PC-9 (cell line): Measurements from ENCODE around the gene MED26. TPM values are rescaled to one million over a fixed set of nuclear protein-coding genes. Genes with fewer than 3 reads are reported as not detected.

Experiments used
- BruUV-seq: library from RNA; stranded (reverse); fragments of 400-500 nt; replicated peaks from 2 replicates; lab custom pipeline; 2021; lab: Mats Ljungman, UMichigan
- CTCF ChIA-PET: fragments of 300-600 bp; sonication (Branson Sonifier 250); formaldehyde crosslinking; loops from one replicate; lab custom pipeline; 2022; ENCODE audit warnings: antibody characterized with exemption; lab: Charles Lee
- POLR2A ChIA-PET: fragments of 300-600 bp; sonication (Branson Sonifier 250); formaldehyde crosslinking; loops from one replicate; lab custom pipeline; 2022; ENCODE audit warnings: antibody characterized with exemption; ENCODE audit not compliant: unreplicated experiment; lab: Charles Lee
- DNase-seq, 2 experiments: peaks; one replicate each; pipeline versions ENCODE4 v3.0.0 to v3.0.0-alpha.2; 2015 to 2022; ENCODE audit warnings: mixed read lengths in 1 of 2
- H2AFZ ChIP-seq: fragments of 200-600 bp; sonication (generic); 2 replicates; pipeline ENCODE4 v1.8.1; 2017; ENCODE audit warnings: antibody characterized with exemption
- H3F3A ChIP-seq: fragments of 200-600 bp; sonication (generic); 2 replicates; pipeline ENCODE4 v1.8.1; 2017; ENCODE audit warnings: antibody characterized with exemption, mild to moderate bottlenecking, low read depth; ENCODE audit not compliant: insufficient read depth
- H3K27ac ChIP-seq: fragments of 200-600 bp; sonication (generic); 2 replicates; pipeline ENCODE4 v1.6.1; 2016; ENCODE audit warnings: mixed run types
- H3K27me3 ChIP-seq: fragments of 200-600 bp; sonication (generic); 2 replicates; pipeline ENCODE4 v1.6.1; 2016; ENCODE audit warnings: low read depth, mixed run types; ENCODE audit not compliant: insufficient read depth
- H3K36me3 ChIP-seq: fragments of 200-600 bp; sonication (generic); 2 replicates; pipeline ENCODE4 v1.6.1; 2016; ENCODE audit warnings: low read depth, mixed run types
- H3K4me1 ChIP-seq: fragments of 200-600 bp; sonication (generic); replicated peaks from 2 replicates; pipeline ENCODE4 v1.6.1; 2016; ENCODE audit warnings: mixed run types; ENCODE audit not compliant: insufficient read depth
- H3K4me2 ChIP-seq: fragments of 200-600 bp; sonication (generic); 2 replicates; pipeline ENCODE4 v1.6.1; 2017; ENCODE audit warnings: mixed run types
- H3K4me3 ChIP-seq: fragments of 200-600 bp; sonication (generic); 2 replicates; pipeline ENCODE4 v1.6.1; 2016; ENCODE audit warnings: mixed run types
- H3K79me2 ChIP-seq: fragments of 200-600 bp; sonication (generic); 2 replicates; pipeline ENCODE4 v1.6.1; 2017; ENCODE audit warnings: low read depth, mixed run types
- H3K9me2 ChIP-seq: fragments of 200-600 bp; sonication (generic); 2 replicates; pipeline ENCODE4 v1.8.1; 2017; ENCODE audit warnings: mild to moderate bottlenecking; ENCODE audit not compliant: insufficient read depth
- H3K9me3 ChIP-seq: fragments of 200-600 bp; sonication (generic); 2 replicates; pipeline ENCODE4 v1.8.1; 2016; ENCODE audit warnings: low read depth; ENCODE audit not compliant: insufficient read depth
- H4K20me1 ChIP-seq: fragments of 200-600 bp; sonication (generic); 2 replicates; pipeline ENCODE4 v1.8.1; 2017; ENCODE audit not compliant: insufficient read depth
- EZH2 ChIP-seq: fragments of 200-600 bp; sonication (generic); IDR thresholded peaks from 2 replicates; pipeline ENCODE4 v1.8.0; 2017; ENCODE audit warnings: antibody characterized with exemption, low read depth
- intact Hi-C: fragments of 100-400 bp; cut with micrococcal nuclease; formaldehyde crosslinking; loops from one replicate; pipeline ENCODE4 v1.10.0; 2022; ENCODE audit not compliant: unreplicated experiment
- total RNA-seq: library from RNA; stranded (reverse); gene quantifications from 2 replicates; pipeline ENCODE4 v1.2.3, GENCODE V29; 2021
- TF ChIP-seq, protein P1 (sequence below): fragments of 200-600 bp; sonication (generic); conservative IDR thresholded peaks from 2 replicates; pipeline ENCODE4 v1.6.1; 2017; ENCODE audit warnings: mixed run types, antibody characterized with exemption, mild to moderate bottlenecking, moderate library complexity

Gene MED26
- total RNA-seq, 1 experiment from 2014 or later: 11.9 TPM

DNA sequence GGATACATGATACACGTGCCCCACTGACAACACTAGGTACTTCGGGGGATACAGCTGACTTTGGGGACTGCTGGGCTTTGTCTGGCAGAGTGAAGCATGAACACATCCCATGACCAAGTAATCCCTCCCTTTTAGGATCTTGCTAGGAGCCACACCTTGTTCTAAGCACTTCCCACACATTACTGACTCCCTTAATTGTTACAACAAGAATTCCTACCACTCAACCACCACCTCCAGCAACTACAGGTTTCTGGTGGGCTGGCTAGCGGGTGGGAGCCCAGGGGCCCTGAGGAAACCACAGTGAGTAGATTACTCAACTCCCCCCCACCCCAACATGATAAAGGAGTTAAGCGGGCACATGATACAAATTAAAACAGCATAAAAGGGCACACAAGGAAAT, 48.6 kb downstream of the MED26 start:
- no peak for DNase-seq
- intact Hi-C loops: no loop called here
- 0 out of 2 replicates have a peak, but pooled peaks cover 9% of the 10 kb centered on the region for H3K36me3 ChIP-seq
- peaks cover 88% of the 10 kb centered on the region for H3K79me2 ChIP-seq
- peaks cover 6% of the 10 kb centered on the region for H3K4me1 ChIP-seq
- H2AFZ ChIP-seq: no peak overlapping the region
- no peak overlapping the region for H3K4me3 ChIP-seq
- peaks cover 13% of the 10 kb centered on the region; the same call in 1 of the 2 replicates for H3F3A ChIP-seq
- ChIA-PET POLR2A (no interaction called here), CTCF (no interaction called here)
- TF ChIP-seq EZH2: no peak
- TF ChIP-seq, protein P1, sequence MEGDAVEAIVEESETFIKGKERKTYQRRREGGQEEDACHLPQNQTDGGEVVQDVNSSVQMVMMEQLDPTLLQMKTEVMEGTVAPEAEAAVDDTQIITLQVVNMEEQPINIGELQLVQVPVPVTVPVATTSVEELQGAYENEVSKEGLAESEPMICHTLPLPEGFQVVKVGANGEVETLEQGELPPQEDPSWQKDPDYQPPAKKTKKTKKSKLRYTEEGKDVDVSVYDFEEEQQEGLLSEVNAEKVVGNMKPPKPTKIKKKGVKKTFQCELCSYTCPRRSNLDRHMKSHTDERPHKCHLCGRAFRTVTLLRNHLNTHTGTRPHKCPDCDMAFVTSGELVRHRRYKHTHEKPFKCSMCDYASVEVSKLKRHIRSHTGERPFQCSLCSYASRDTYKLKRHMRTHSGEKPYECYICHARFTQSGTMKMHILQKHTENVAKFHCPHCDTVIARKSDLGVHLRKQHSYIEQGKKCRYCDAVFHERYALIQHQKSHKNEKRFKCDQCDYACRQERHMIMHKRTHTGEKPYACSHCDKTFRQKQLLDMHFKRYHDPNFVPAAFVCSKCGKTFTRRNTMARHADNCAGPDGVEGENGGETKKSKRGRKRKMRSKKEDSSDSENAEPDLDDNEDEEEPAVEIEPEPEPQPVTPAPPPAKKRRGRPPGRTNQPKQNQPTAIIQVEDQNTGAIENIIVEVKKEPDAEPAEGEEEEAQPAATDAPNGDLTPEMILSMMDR: no peak
- H4K20me1 ChIP-seq: peaks cover 67% of the 10 kb centered on the region
- H3K4me2 ChIP-seq: no peak overlapping the region
- H3K27me3 ChIP-seq: no peaks in the 10 kb centered on the region
- H3K9me2 ChIP-seq: no peaks in the 10 kb centered on the region
- no peaks in the 10 kb centered on the region for H3K9me3 ChIP-seq
- H3K27ac ChIP-seq: no peak overlapping the region
- BruUV-seq: no TSS peak

- H3K36me3 ChIP-seq: 0 out of 2 replicates have a peak, but pooled peaks cover 9% of the 10 kb centered on the region
- H3K4me2 ChIP-seq: no peak overlapping the region
- H3K79me2 ChIP-seq: peaks cover 90% of the 10 kb centered on the region
- intact Hi-C loops: no loop called here
- H3K4me3 ChIP-seq: no peak overlapping the region
- H3F3A ChIP-seq: peaks cover 19% of the 10 kb centered on the region; the same call in 1 of the 2 replicates
- BruUV-seq: no TSS peak
- no peaks in the 10 kb centered on the region for H3K9me2 ChIP-seq
- no peaks in the 10 kb centered on the region for H3K27me3 ChIP-seq
- no peak for TF ChIP-seq EZH2
- TF ChIP-seq, protein P1: no peak
- ChIA-PET CTCF (no interaction called here), POLR2A (no interaction called here)
- peaks cover 12% of the 10 kb centered on the region for H3K4me1 ChIP-seq
- H4K20me1 ChIP-seq: peaks cover 64% of the 10 kb centered on the region
- no peak for DNase-seq
- no peaks in the 10 kb centered on the region for H3K9me3 ChIP-seq
- no peak overlapping the region for H3K27ac ChIP-seq
- H2AFZ ChIP-seq: no peak overlapping the region
Observed at GRCh38 chr19:16577531-16577985, 50.4 kb downstream of the MED26 start.

- Histone ChIP-seq H3K9me3 (no peaks in the 10 kb centered on the region), H3F3A (peaks cover 20% of the 10 kb centered on the region; the same call in 1 of the 2 replicates), H3K27ac (no peak overlapping the region), H3K4me2 (no peak overlapping the region), H3K9me2 (no peaks in the 10 kb centered on the region), H3K79me2 (peaks cover 85% of the 10 kb centered on the region), H2AFZ (no peak overlapping the region), H3K27me3 (no peaks in the 10 kb centered on the region), H3K4me3 (no peak overlapping the region), H4K20me1 (peaks cover 58% of the 10 kb centered on the region), H3K36me3 (0 out of 2 replicates have a peak, but pooled peaks cover 9% of the 10 kb centered on the region), H3K4me1 (peaks cover 12% of the 10 kb centered on the region)
- no peak for DNase-seq
- CTCF ChIA-PET: no interaction called here
- TF ChIP-seq EZH2: no peak
- BruUV-seq: no TSS peak
- POLR2A ChIA-PET: no interaction called here
- intact Hi-C loops: no loop called here
Observed at GRCh38 chr19:16576690-16577530, 51.1 kb downstream of the MED26 start.
